IMR-90 (cell line): Measurements from ENCODE around the gene KCNT1.

ENCODE experiments used
- BHLHE40 ChIP-seq: fragments of 150-350 bp; IDR thresholded peaks from 2 replicates; pipeline ENCODE4 v1.6.1; 2016; ENCODE audit warnings: mild to moderate bottlenecking, low read depth, low read length
- POLR2A ChIP-seq: IDR thresholded peaks from 2 replicates; pipeline ENCODE4 v1.6.1; 2012; ENCODE audit warnings: mild to moderate bottlenecking, low read depth, low read length
- RAD21 ChIP-seq: IDR thresholded peaks from 2 replicates; pipeline ENCODE4 v1.6.1; 2012; ENCODE audit warnings: low read length, improper control_type of control experiment
- SMC3 ChIP-seq: fragments of 150-350 bp; IDR thresholded peaks from 2 replicates; pipeline ENCODE4 v1.6.1; 2016; ENCODE audit warnings: low read depth, mild to moderate bottlenecking, antibody characterized with exemption, low read length, moderate library complexity
- TF ChIP-seq, protein P1 (sequence below): conservative IDR thresholded peaks from 2 replicates; pipeline ENCODE4 v1.5.1; 2012; ENCODE audit warnings: mild to moderate bottlenecking, low read depth, low read length, improper control_type of control experiment
- TF ChIP-seq, protein P2 (sequence below): fragments of 150-350 bp; IDR thresholded peaks from 2 replicates; pipeline ENCODE4 v1.6.1; 2016; ENCODE audit warnings: low read depth, mild to moderate bottlenecking, low read length, moderate library complexity, borderline replicate concordance

GRCh38 chr9:135717410-135717809, 15.4 kb downstream of the KCNT1 start:
- TF ChIP-seq RAD21, result no peak
- TF ChIP-seq, protein P1, sequence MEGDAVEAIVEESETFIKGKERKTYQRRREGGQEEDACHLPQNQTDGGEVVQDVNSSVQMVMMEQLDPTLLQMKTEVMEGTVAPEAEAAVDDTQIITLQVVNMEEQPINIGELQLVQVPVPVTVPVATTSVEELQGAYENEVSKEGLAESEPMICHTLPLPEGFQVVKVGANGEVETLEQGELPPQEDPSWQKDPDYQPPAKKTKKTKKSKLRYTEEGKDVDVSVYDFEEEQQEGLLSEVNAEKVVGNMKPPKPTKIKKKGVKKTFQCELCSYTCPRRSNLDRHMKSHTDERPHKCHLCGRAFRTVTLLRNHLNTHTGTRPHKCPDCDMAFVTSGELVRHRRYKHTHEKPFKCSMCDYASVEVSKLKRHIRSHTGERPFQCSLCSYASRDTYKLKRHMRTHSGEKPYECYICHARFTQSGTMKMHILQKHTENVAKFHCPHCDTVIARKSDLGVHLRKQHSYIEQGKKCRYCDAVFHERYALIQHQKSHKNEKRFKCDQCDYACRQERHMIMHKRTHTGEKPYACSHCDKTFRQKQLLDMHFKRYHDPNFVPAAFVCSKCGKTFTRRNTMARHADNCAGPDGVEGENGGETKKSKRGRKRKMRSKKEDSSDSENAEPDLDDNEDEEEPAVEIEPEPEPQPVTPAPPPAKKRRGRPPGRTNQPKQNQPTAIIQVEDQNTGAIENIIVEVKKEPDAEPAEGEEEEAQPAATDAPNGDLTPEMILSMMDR, result no peak
- TF ChIP-seq SMC3, result no peak
- TF ChIP-seq POLR2A, result no peak
- no peak for TF ChIP-seq BHLHE40
- TF ChIP-seq, protein P2, sequence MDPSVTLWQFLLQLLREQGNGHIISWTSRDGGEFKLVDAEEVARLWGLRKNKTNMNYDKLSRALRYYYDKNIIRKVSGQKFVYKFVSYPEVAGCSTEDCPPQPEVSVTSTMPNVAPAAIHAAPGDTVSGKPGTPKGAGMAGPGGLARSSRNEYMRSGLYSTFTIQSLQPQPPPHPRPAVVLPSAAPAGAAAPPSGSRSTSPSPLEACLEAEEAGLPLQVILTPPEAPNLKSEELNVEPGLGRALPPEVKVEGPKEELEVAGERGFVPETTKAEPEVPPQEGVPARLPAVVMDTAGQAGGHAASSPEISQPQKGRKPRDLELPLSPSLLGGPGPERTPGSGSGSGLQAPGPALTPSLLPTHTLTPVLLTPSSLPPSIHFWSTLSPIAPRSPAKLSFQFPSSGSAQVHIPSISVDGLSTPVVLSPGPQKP, result no peak
